HEK293 (cell line): Measurements from ENCODE around the gene DAAM2.

Experiments
- ZBTB20 ChIP-seq: fragments of 450-650 bp; formaldehyde crosslinking; IDR thresholded peaks from 2 replicates; pipeline ENCODE4 v1.5.1; 2016; ENCODE audit warnings: missing biosample characterization, missing genetic modification characterization
- ZBTB7A ChIP-seq: fragments of 450-650 bp; formaldehyde crosslinking; IDR thresholded peaks from 2 replicates; pipeline ENCODE4 v1.5.1; 2016; ENCODE audit warnings: low read depth, missing biosample characterization, missing genetic modification characterization
- ZFP3 ChIP-seq: fragments of 450-650 bp; formaldehyde crosslinking; IDR thresholded peaks from 2 replicates; pipeline ENCODE4 v1.5.1; 2016; ENCODE audit warnings: low read depth, missing biosample characterization, missing genetic modification characterization
- ZNF423 ChIP-seq: fragments of 450-650 bp; formaldehyde crosslinking; IDR thresholded peaks from 2 replicates; pipeline ENCODE4 v1.5.1; 2016; ENCODE audit warnings: missing biosample characterization, missing genetic modification characterization
- ZNF623 ChIP-seq: fragments of 450-650 bp; formaldehyde crosslinking; IDR thresholded peaks from 2 replicates; pipeline ENCODE4 v1.5.1; 2016; ENCODE audit warnings: missing biosample characterization, missing genetic modification characterization
- ZNF747 ChIP-seq: fragments of 450-650 bp; formaldehyde crosslinking; IDR thresholded peaks from 2 replicates; pipeline ENCODE4 v1.5.1; 2016; ENCODE audit warnings: missing biosample characterization, missing genetic modification characterization
- ZNF768 ChIP-seq: fragments of 450-650 bp; formaldehyde crosslinking; IDR thresholded peaks from 2 replicates; pipeline ENCODE4 v1.5.1; 2018; ENCODE audit warnings: missing biosample characterization, mild to moderate bottlenecking, missing genetic modification characterization
- TF ChIP-seq, protein P1 (sequence below): fragments of 450-650 bp; formaldehyde crosslinking; IDR thresholded peaks from 2 replicates; pipeline ENCODE4 v1.5.1; 2016; ENCODE audit warnings: missing biosample characterization, missing genetic modification characterization

DNA sequence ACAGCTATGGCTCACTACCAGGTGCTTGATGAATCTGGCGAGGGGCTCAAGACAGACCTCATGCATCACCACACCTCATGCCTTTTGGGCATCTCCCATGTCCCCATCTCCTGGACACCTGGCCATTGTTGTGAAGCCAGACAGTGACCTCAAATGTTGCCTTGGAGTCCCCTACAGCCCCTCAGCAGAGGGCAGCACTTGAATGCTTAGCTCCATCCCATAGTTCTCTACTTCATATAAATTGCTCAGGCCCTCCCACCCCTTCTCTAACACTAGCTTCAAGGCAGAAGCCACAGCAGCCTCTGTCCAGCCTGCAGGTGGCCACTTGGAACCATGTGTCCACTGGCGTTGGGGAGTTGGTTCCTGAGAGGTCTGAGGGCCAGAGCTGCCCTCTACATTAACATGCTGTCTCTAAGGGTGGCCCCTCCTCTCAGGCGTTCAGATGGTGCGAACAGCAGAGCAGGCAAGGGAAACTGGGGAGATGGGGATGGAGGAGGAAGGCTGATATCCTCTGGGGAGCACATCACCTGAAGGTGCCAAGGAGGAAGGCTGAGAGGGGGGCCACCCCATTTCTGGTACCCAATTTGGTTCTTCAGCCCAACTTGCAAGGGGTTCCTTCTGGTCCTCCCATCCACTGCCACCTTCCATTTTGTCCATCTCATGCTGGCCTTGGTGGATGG, 110.8 kb downstream of the DAAM2 start:
- TF ChIP-seq ZNF423 (tag by site-specific recombination) (no peak), ZNF623 (tag by site-specific recombination) (no peak), ZFP3 (tag by site-specific recombination) (no peak), ZNF768 (tag by site-specific recombination) (no peak), ZBTB7A (no peak), ZBTB20 (tag by site-specific recombination) (no peak), ZNF747 (tag by site-specific recombination) (no peak)
- TF ChIP-seq, protein P1, sequence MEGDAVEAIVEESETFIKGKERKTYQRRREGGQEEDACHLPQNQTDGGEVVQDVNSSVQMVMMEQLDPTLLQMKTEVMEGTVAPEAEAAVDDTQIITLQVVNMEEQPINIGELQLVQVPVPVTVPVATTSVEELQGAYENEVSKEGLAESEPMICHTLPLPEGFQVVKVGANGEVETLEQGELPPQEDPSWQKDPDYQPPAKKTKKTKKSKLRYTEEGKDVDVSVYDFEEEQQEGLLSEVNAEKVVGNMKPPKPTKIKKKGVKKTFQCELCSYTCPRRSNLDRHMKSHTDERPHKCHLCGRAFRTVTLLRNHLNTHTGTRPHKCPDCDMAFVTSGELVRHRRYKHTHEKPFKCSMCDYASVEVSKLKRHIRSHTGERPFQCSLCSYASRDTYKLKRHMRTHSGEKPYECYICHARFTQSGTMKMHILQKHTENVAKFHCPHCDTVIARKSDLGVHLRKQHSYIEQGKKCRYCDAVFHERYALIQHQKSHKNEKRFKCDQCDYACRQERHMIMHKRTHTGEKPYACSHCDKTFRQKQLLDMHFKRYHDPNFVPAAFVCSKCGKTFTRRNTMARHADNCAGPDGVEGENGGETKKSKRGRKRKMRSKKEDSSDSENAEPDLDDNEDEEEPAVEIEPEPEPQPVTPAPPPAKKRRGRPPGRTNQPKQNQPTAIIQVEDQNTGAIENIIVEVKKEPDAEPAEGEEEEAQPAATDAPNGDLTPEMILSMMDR (tag by site-specific recombination): no peak
